Stomach (tissue), 9 donors: Measurements from ENCODE around the gene AGBL4. TPM values are rescaled to one million over a fixed set of nuclear protein-coding genes. Genes with fewer than 3 reads are reported as not detected.

Source experiments
- DNase-seq, 2 donors: peaks; one replicate each; pipeline versions ENCODE4 v3.0.0 to v3.0.0-alpha.2; 2013 to 2019
- H3K27ac ChIP-seq, 5 donors: fragments of 200-600 bp in 4 of 5; sonication (generic) in 4 of 5; one replicate each; pipeline ENCODE4 v1.5.1; 2013 to 2019; ENCODE audit warnings: mild to moderate bottlenecking in 1 of 5, moderate library complexity in 1 of 5
- H3K27me3 ChIP-seq, 3 donors: fragments of 200-600 bp; sonication (generic); one replicate each; pipeline ENCODE4 v1.5.1; 2017 to 2019; ENCODE audit warnings: mixed run types in 1 of 3
- H3K36me3 ChIP-seq, 4 donors: fragments of 200-600 bp; sonication (generic); 1 replicate in 3 of 4; 2 replicates in 1 of 4; pipeline ENCODE4 v1.5.1; 2016 to 2019
- H3K4me1 ChIP-seq, 4 donors: fragments of 200-600 bp; sonication (generic); one replicate each; pipeline ENCODE4 v1.5.1; 2016 to 2019
- H3K4me3 ChIP-seq, 4 donors: fragments of 200-600 bp; sonication (generic) in 3 of 4; one replicate each; pipeline ENCODE4 v1.5.1; 2016 to 2019; ENCODE audit warnings: mild to moderate bottlenecking in 1 of 4
- H3K9me3 ChIP-seq, 4 donors: fragments of 200-600 bp; sonication (generic); one replicate each; pipeline ENCODE4 v1.5.1; 2016 to 2019
- CTCF ChIP-seq, 7 experiments: fragments of 450-650 bp in 4 of 7; fragments of 200-600 bp in 3 of 7; sonication (generic) in 3 of 7; IDR thresholded peaks; one replicate each; pipeline ENCODE4 v1.5.1; 2016 to 2019; ENCODE audit warnings: antibody characterized with exemption in 7 of 7, control low read depth in 2 of 7, mild to moderate bottlenecking in 1 of 7
- EP300 ChIP-seq: sonication (generic); formaldehyde crosslinking; IDR thresholded peaks from one replicate; pipeline ENCODE4 v1.6.1; 2017; ENCODE audit warnings: antibody characterized with exemption
- POLR2A ChIP-seq, 4 donors: fragments of 450-650 bp; IDR thresholded peaks; one replicate each; pipeline ENCODE4 v1.6.1; 2016; ENCODE audit warnings: antibody characterized with exemption in 4 of 4, control low read depth in 2 of 4, mild to moderate bottlenecking in 1 of 4, moderate library complexity in 1 of 4
- POLR2AphosphoS5 ChIP-seq, 3 donors: sonication (generic); formaldehyde crosslinking; IDR thresholded peaks; one replicate each; pipeline ENCODE4 v1.6.1; 2016; ENCODE audit warnings: antibody characterized with exemption in 3 of 3
- WGBS, 5 donors: extraction: QIAGEN DNeasy Blood & Tissue Kit in 3 of 5; methylation state at CpG; one replicate each; pipeline versions ENCODE4 v1.1.5 to v1.1.7; 2013 to 2018; 5-methylcytosine and 5-hydroxymethylcytosine counted together
- intact Hi-C: fragments of 100-400 bp; cut with DNase I; formaldehyde crosslinking; loops from one replicate; pipeline ENCODE4 v1.15.1; 2023; ENCODE audit warnings: low total_unique reads
- polyA plus RNA-seq, 3 donors: library from polyadenylated mRNA; stranded (reverse); fragments of 200-250 nt; gene quantifications; one replicate each; pipeline ENCODE4 v1.2.3, GENCODE V29; 2013
- total RNA-seq, 5 donors: library from RNA; depleted of rRNA; stranded (reverse); fragments of >200 nt; gene quantifications; one replicate each; pipeline versions ENCODE4 v1.1.0 to v1.2.3, GENCODE V29; 2014 to 2016
- donor health status: healthy with polysubstance abuse.
- donor health status: Bipolar disorder and iron deficiency.
- donor health status: healthy.

Gene AGBL4
- total and polyA plus RNA-seq, 8 donors = 0.92 TPM; not detected in 7

GRCh38 chr1:48966583-48966982, 1057.2 kb downstream of the AGBL4 start:
- no peak for DNase-seq
- Histone ChIP-seq H3K27ac (no peak overlapping the region), H3K9me3 (no peaks in the 10 kb centered on the region), H3K4me3 (no peak overlapping the region), H3K27me3 (no peaks in the 10 kb centered on the region), H3K4me1 (no peaks in the 10 kb centered on the region), H3K36me3 (no peaks in the 10 kb centered on the region)
- intact Hi-C loops = no loop called here
- TF ChIP-seq POLR2A (IDR thresholded peaks at IDR 0.05) (no peak), EP300 (no peak), CTCF (IDR thresholded peaks at IDR 0.05) (no peak), POLR2AphosphoS5 (IDR thresholded peaks at IDR 0.05) (no peak)

GRCh38 chr1:48960320-48960719, 1063.4 kb downstream of the AGBL4 start:
- H3K9me3 ChIP-seq = no peaks in the 10 kb centered on the region
- TF ChIP-seq CTCF (IDR thresholded peaks at IDR 0.05) (no peak), POLR2A (IDR thresholded peaks at IDR 0.05) (no peak), EP300 (no peak), POLR2AphosphoS5 (IDR thresholded peaks at IDR 0.05) (no peak)
- no peak overlapping the region for H3K27ac ChIP-seq
- no peak overlapping the region for H3K4me3 ChIP-seq
- no peaks in the 10 kb centered on the region for H3K27me3 ChIP-seq
- H3K36me3 ChIP-seq = no peaks in the 10 kb centered on the region
- no peak for DNase-seq
- intact Hi-C loops = no loop called here
- no peaks in the 10 kb centered on the region for H3K4me1 ChIP-seq

- intact Hi-C loops = no loop called here
- no peak overlapping the region for H3K27ac ChIP-seq
- no peak for TF ChIP-seq CTCF (IDR thresholded peaks at IDR 0.05)
- TF ChIP-seq EP300 = no peak
- no peak for TF ChIP-seq POLR2A (IDR thresholded peaks at IDR 0.05)
- H3K4me3 ChIP-seq = no peak overlapping the region
- H3K27me3 ChIP-seq = no peaks in the 10 kb centered on the region
- DNase-seq = peak in 1 of 2 donors; percentile 33
- no peaks in the 10 kb centered on the region for H3K9me3 ChIP-seq
- H3K4me1 ChIP-seq = no peaks in the 10 kb centered on the region
- no peaks in the 10 kb centered on the region for H3K36me3 ChIP-seq
Observed at GRCh38 chr1:48955774-48956173, 1068.0 kb downstream of the AGBL4 start.

GRCh38 chr1:48953617-48954016, 1070.1 kb downstream of the AGBL4 start:
- Histone ChIP-seq H3K27ac (no peak overlapping the region), H3K9me3 (no peaks in the 10 kb centered on the region), H3K4me3 (no peak overlapping the region), H3K4me1 (no peaks in the 10 kb centered on the region), H3K36me3 (no peaks in the 10 kb centered on the region), H3K27me3 (no peaks in the 10 kb centered on the region)
- DNase-seq = no peak
- TF ChIP-seq POLR2AphosphoS5 (IDR thresholded peaks at IDR 0.05) = no peak
- no peak for TF ChIP-seq EP300
- TF ChIP-seq CTCF (IDR thresholded peaks at IDR 0.05) = no peak
- TF ChIP-seq POLR2A (IDR thresholded peaks at IDR 0.05) = no peak
- intact Hi-C loops = no loop called here
- 88 to 95% (median 91%) methylated on average over 3 of the region's 3 CpGs for WGBS, 5 donors

- no peaks in the 10 kb centered on the region for H3K4me1 ChIP-seq
- no peak overlapping the region for H3K27ac ChIP-seq
- intact Hi-C loops = no loop called here
- TF ChIP-seq CTCF (IDR thresholded peaks at IDR 0.05) (no peak), POLR2A (IDR thresholded peaks at IDR 0.05) (no peak), EP300 (no peak), POLR2AphosphoS5 (IDR thresholded peaks at IDR 0.05) (no peak)
- 64 to 85% (median 83%) methylated on average over 1 of the region's 1 CpG for WGBS, 5 donors
- no peak for DNase-seq
- no peaks in the 10 kb centered on the region for H3K36me3 ChIP-seq
- no peaks in the 10 kb centered on the region for H3K9me3 ChIP-seq
- no peak overlapping the region for H3K4me3 ChIP-seq
- no peaks in the 10 kb centered on the region for H3K27me3 ChIP-seq
Observed at GRCh38 chr1:48948562-48948961, 1075.2 kb downstream of the AGBL4 start.
